ENCODE data around the gene LYG2. TPM values are rescaled to one million over a fixed set of nuclear protein-coding genes. Genes with fewer than 3 reads are reported as not detected.

The LYG2 gene
- total and polyA plus RNA-seq, 4 donors = not detected

GRCh38 chr2:99205491-99205890 lies 50.0 kb downstream of the LYG2 start:
- no peak overlapping the region for H3K9ac ChIP-seq (ENCODE audit: insufficient read depth in 1 of 2, low read length in 2 of 2)
- H3K27me3 ChIP-seq (ENCODE audit: control insufficient read depth in 3 of 3, insufficient read depth in 3 of 3, low read length in 2 of 3) = no peaks in the 10 kb centered on the region
- TF ChIP-seq CTCF (IDR thresholded peaks at IDR 0.05; ENCODE audit: control extremely low read depth, extremely low read depth) = no peak
- 82 to 91% methylated on average over 5 of the region's 5 CpGs for WGBS, 2 donors
- no peaks in the 10 kb centered on the region for H3K4me1 ChIP-seq (ENCODE audit: control insufficient read depth in 5 of 5, insufficient read depth in 5 of 5, low read length in 5 of 5)
- H3K4me3 ChIP-seq = no peak overlapping the region
- ATAC-seq (ENCODE audit: insufficient read depth, low FRiP score) (no peak), DNase-seq (no peak)
- no peaks in the 10 kb centered on the region for H3K36me3 ChIP-seq (ENCODE audit: control insufficient read depth in 4 of 4, insufficient read depth in 4 of 4, low read length in 4 of 4)
- no peaks in the 10 kb centered on the region for H3K9me3 ChIP-seq (ENCODE audit: control insufficient read depth in 4 of 4, insufficient read depth in 3 of 4, low read length in 3 of 4)
- no peak overlapping the region for H3K27ac ChIP-seq (ENCODE audit: low read depth in 1 of 2, low read length in 1 of 2)

DNA sequence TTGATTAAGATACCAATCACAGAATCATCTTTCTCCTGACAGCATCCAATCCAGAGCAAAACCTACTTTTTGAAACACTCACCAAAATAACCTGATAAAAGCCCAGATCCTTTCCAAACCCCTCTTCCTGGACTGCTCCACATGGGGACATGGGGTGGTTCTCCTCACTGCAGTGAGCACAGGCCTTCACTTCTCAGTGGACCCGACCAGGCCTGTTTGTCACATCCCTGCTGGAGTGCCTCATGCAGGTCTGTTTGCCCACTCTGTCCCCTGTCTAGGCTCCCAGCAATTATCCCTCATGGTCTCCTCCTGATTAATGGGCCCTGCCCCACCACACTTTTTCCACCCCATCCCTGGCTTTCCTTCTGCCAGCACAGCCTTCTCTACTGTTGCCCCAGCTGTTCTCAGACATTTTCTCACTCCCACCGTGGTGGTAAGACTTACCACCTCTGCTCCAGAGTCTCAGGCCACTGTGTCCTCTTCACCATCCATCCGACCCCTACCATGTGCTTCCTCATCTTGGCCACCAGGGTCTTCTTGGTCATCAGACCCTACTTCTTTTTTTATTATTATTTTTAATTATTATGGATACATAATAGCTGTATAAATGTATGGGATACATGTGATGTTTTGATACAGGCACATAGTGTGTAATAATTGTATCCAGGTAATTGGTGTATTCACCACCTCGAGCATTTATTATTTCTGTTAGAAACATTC lies 53.3 kb downstream of the LYG2 start:
- peaks cover 3 to 9% (median 4%) of the 10 kb centered on the region in 4 donors for H3K36me3 ChIP-seq (ENCODE audit: control insufficient read depth in 4 of 4, insufficient read depth in 4 of 4, low read length in 4 of 4)
- no peak overlapping the region for H3K9ac ChIP-seq (ENCODE audit: insufficient read depth in 1 of 2, low read length in 2 of 2)
- no peak overlapping the region for H3K27ac ChIP-seq (ENCODE audit: low read depth in 1 of 2, low read length in 1 of 2)
- H3K9me3 ChIP-seq (ENCODE audit: control insufficient read depth in 4 of 4, insufficient read depth in 3 of 4, low read length in 3 of 4) = no peaks in the 10 kb centered on the region
- 93 to 98% methylated on average over 4 of the region's 4 CpGs for WGBS, 2 donors
- H3K4me3 ChIP-seq = no peak overlapping the region
- no peaks in the 10 kb centered on the region for H3K27me3 ChIP-seq (ENCODE audit: control insufficient read depth in 3 of 3, insufficient read depth in 3 of 3, low read length in 2 of 3)
- H3K4me1 ChIP-seq (ENCODE audit: control insufficient read depth in 5 of 5, insufficient read depth in 5 of 5, low read length in 5 of 5) = peaks cover 0 to 1% (median 0%) of the 10 kb centered on the region in 5 donors
- no peak for ATAC-seq (ENCODE audit: insufficient read depth, low FRiP score)
- no peak for DNase-seq
- no peak for TF ChIP-seq CTCF (IDR thresholded peaks at IDR 0.05; ENCODE audit: control extremely low read depth, extremely low read depth)

DNA sequence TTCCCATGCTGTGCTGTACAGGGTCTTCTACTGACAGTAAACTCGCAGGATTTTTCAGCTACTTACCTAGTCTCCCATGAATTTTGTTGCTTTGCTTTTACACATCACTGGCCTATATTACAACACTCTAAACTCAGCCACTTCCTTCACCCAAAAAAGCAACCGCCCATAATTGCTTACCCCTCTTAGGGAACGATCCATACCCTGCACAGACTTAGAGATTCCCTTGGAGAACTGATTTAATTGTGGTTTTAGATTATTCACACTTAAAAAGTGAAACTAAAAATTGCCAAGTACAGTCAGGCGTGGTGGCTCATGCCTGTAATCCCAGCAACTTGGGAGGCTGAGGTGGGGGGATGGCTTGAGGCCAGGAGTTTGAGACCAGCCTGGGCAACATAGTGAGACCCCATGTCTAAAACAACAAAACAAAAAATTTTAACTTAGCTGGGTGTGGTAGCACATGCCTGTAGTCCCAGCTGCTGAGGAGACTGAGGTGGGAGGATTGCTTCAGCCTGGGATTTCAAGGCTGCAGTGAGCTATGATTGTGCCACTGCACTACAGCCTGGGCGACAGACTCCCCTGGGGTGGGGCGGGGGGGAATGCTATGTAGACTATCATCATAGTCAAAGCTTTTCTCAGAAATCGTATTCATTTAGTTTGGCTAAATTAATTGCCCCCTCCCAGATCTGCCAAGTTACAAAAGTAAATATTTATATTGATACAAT lies 55.2 kb downstream of the LYG2 start:
- Histone ChIP-seq H3K9me3 (ENCODE audit: control insufficient read depth in 4 of 4, insufficient read depth in 3 of 4, low read length in 3 of 4) (no peaks in the 10 kb centered on the region), H3K4me1 (ENCODE audit: control insufficient read depth in 5 of 5, insufficient read depth in 5 of 5, low read length in 5 of 5) (peaks cover 0 to 1% (median 0%) of the 10 kb centered on the region in 5 donors), H3K27me3 (ENCODE audit: control insufficient read depth in 3 of 3, insufficient read depth in 3 of 3, low read length in 2 of 3) (no peaks in the 10 kb centered on the region), H3K36me3 (ENCODE audit: control insufficient read depth in 4 of 4, insufficient read depth in 4 of 4, low read length in 4 of 4) (peaks cover 5 to 16% (median 11%) of the 10 kb centered on the region in 4 donors), H3K4me3 (no peak overlapping the region), H3K9ac (ENCODE audit: insufficient read depth in 1 of 2, low read length in 2 of 2) (no peak overlapping the region), H3K27ac (ENCODE audit: low read depth in 1 of 2, low read length in 1 of 2) (no peak overlapping the region)
- TF ChIP-seq CTCF (IDR thresholded peaks at IDR 0.05; ENCODE audit: control extremely low read depth, extremely low read depth) = no peak
- ATAC-seq (ENCODE audit: insufficient read depth, low FRiP score) = no peak
- no peak for DNase-seq
- WGBS, 2 donors = 71 to 79% methylated on average over 7 of the region's 7 CpGs

All from lung (tissue), 12 donors.